HepG2 (cell line): Measurements from ENCODE around the gene ABHD17C. TPM values are rescaled to one million over a fixed set of nuclear protein-coding genes. Genes with fewer than 3 reads are reported as not detected.

Experiments
- ARNTL ChIP-seq: sonication (generic); formaldehyde crosslinking; IDR thresholded peaks from 2 replicates; pipeline ENCODE4 v1.4.0; 2020; ENCODE audit warnings: mild to moderate bottlenecking, missing genetic modification reagents
- ATF6 ChIP-seq: sonication (generic); formaldehyde crosslinking; conservative IDR thresholded peaks from 2 replicates; pipeline ENCODE4 v1.4.0; 2020; ENCODE audit warnings: missing genetic modification reagents
- FOXK1 ChIP-seq: sonication (generic); formaldehyde crosslinking; IDR thresholded peaks from 2 replicates; pipeline ENCODE4 v1.4.0; 2020; ENCODE audit warnings: low read depth, missing genetic modification reagents, borderline replicate concordance
- HDAC2 ChIP-seq: sonication (generic); formaldehyde crosslinking; IDR thresholded peaks from 2 replicates; pipeline ENCODE4 v1.4.0; 2020; ENCODE audit warnings: missing genetic modification reagents
- POGK ChIP-seq: sonication (generic); formaldehyde crosslinking; conservative IDR thresholded peaks from 2 replicates; pipeline ENCODE4 v1.8.0; 2022; ENCODE audit warnings: mild to moderate bottlenecking, moderate library complexity, missing genetic modification reagents
- POGZ ChIP-seq: sonication (generic); formaldehyde crosslinking; IDR thresholded peaks from 2 replicates; pipeline ENCODE4 v1.4.0; 2020; ENCODE audit warnings: mild to moderate bottlenecking, missing genetic modification reagents
- RNF2 ChIP-seq: fragments of 450-650 bp; conservative IDR thresholded peaks from 2 replicates; pipeline ENCODE4 v1.6.1; 2016; ENCODE audit warnings: low read depth
- SOX6 ChIP-seq, 2 experiments: fragments of 450-650 bp in 1 of 2; sonication (generic) in 1 of 2; formaldehyde crosslinking in 1 of 2; IDR thresholded peaks; 2 replicates each; pipeline versions ENCODE4 v1.4.0 to v1.6.1; 2017 to 2020; ENCODE audit warnings: antibody characterized with exemption in 1 of 2, mild to moderate bottlenecking in 1 of 2, missing genetic modification reagents in 1 of 2
- TRAFD1 ChIP-seq: sonication (generic); formaldehyde crosslinking; IDR thresholded peaks from 2 replicates; pipeline ENCODE4 v1.5.1; 2020; ENCODE audit warnings: missing genetic modification reagents, mild to moderate bottlenecking, borderline replicate concordance
- ZBTB37 ChIP-seq: sonication (generic); formaldehyde crosslinking; IDR thresholded peaks from 2 replicates; pipeline ENCODE4 v1.4.0; 2020; ENCODE audit warnings: mild to moderate bottlenecking, missing genetic modification reagents
- ZBTB46 ChIP-seq: sonication (generic); formaldehyde crosslinking; IDR thresholded peaks from 2 replicates; pipeline ENCODE4 v1.4.0; 2020; ENCODE audit warnings: mild to moderate bottlenecking, missing genetic modification reagents, borderline replicate concordance
- ZFY ChIP-seq: sonication (generic); formaldehyde crosslinking; IDR thresholded peaks from 2 replicates; pipeline ENCODE4 v1.4.0; 2020; ENCODE audit warnings: missing genetic modification reagents
- ZNF264 ChIP-seq: sonication (generic); formaldehyde crosslinking; IDR thresholded peaks from 2 replicates; pipeline ENCODE4 v1.4.0; 2020; ENCODE audit warnings: missing genetic modification reagents
- ZNF296 ChIP-seq: sonication (generic); formaldehyde crosslinking; conservative IDR thresholded peaks from 2 replicates; pipeline ENCODE4 v1.5.0; 2020; ENCODE audit warnings: mild to moderate bottlenecking, missing genetic modification reagents
- ZNF619 ChIP-seq: sonication (generic); formaldehyde crosslinking; IDR thresholded peaks from 2 replicates; pipeline ENCODE4 v1.4.0; 2020; ENCODE audit warnings: mild to moderate bottlenecking, missing genetic modification reagents
- ZSCAN9 ChIP-seq: IDR thresholded peaks from 2 replicates; pipeline ENCODE4 v1.6.1; 2016; ENCODE audit warnings: borderline replicate concordance
- polyA plus RNA-seq, 8 experiments: library from polyadenylated mRNA; depleted of rRNA in 3 of 8; stranded (reverse) in 7 of 8; unstranded in 1 of 8; fragments of >200 nt; fragmentation: Illumina TruSeq in 4 of 8; extraction: Trizol in 4 of 8; gene quantifications; 2 replicates each; pipeline versions ENCODE4 v1.2.1 to v1.2.3, GENCODE V29; 2011 to 2016; ENCODE audit warnings: low read depth in 4 of 8, missing spikeins in 1 of 8, mixed read lengths in 1 of 8; ENCODE audit not compliant: insufficient read depth in 1 of 8
- total RNA-seq, 5 experiments: library from RNA; depleted of rRNA; stranded (reverse); fragments of >200 nt; fragmentation: Illumina TruSeq; extraction: Trizol; gene quantifications; 2 replicates each; pipeline ENCODE4 v1.2.3, GENCODE V29; 2016; ENCODE audit warnings: low read depth in 1 of 5

ABHD17C gene
- total and polyA plus RNA-seq, 2 of the 13 experiments (the other 11 are each of a cell fraction or from before 2014, with no cell fraction given) = 2.9 to 3.9 TPM

- TF ChIP-seq ATF6 (CRISPR knock-in tag) (no peak), ZSCAN9 (peak; percentile 98), POGZ (CRISPR knock-in tag) (no peak), ZNF264 (CRISPR knock-in tag) (0 out of 2 replicates have a peak, but pooled peaks have one; percentile 59), HDAC2 (CRISPR knock-in tag) (peak; percentile 93), POGK (peak; percentile 94), ZBTB37 (CRISPR knock-in tag) (0 out of 2 replicates have a peak, but pooled peaks have one; percentile 20), ZNF296 (CRISPR knock-in tag) (peak; percentile 94; the same call in 1 of the 2 replicates), RNF2 (no peak), ARNTL (CRISPR knock-in tag) (peak; percentile 72), SOX6 (IDR thresholded peaks at IDR 0.05) (no peak), SOX6 (CRISPR knock-in tag; IDR thresholded peaks at IDR 0.05) (no peak), FOXK1 (CRISPR knock-in tag) (peak; percentile 84; the same call in 1 of the 2 replicates), ZBTB46 (CRISPR knock-in tag) (no peak), ZFY (peak; percentile 58), ZNF619 (CRISPR knock-in tag) (no peak), TRAFD1 (CRISPR knock-in tag) (no peak)
Observed at GRCh38 chr15:80780416-80781221, 85.5 kb downstream of the ABHD17C start (continued).
